ENCODE results near the gene SLC25A10.

The SLC25A10 gene

GRCh38 chr17:81706232-81706611 lies 5.9 kb upstream of the SLC25A10 start:
- DNase-seq (ENCODE audit: low read depth in 2 of 2): no peak

GRCh38 chr17:81706757-81707624 lies 5.1 kb upstream of the SLC25A10 start:
- no peak for DNase-seq (ENCODE audit: low read depth in 2 of 2)

DNA sequence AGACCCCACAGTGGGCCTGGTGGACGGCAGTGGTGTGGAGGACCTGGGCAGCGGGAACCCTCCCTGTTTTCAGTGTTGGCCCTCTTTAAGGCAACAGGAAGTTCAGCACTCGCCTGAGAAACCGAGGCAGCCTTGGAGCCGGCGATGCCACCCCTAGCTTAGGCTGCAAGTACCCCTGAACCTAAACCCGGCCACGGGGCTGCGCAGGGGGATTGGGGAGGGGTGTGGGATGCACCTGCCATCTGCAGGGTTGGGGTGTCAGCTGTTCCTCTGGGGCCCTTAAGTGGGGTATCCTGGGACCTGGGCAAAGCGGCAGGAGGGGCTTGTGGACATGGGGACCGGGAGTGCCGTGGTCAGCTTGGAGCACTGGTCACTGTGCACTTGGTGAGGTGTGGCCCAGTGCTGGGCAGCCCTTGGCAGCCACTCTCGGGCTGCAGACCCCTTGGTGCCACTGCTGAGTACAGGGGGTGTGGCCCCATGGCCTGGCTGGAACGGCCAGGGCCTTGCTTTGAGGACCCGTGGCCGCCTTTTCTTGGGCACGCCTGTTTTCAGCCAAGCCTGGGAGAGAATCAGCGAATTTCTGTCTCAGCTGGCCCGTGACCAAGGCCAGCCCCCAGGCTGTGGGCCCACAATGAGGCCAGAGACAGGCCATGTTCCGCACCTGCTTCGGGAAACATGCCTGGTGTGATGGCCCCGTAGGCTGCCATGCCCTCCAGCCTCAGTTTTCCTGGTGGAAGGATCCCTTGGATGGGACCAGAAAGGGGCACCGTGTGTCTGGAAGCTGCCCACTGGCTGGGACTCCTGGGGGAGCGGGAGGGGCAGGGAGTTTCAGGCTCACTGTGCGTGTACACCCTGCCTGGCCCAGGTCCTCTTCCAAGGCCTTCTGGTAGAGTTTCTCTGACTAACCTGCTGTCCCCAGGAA lies 4.1 kb upstream of the SLC25A10 start:
- DNase-seq (ENCODE audit: low read depth in 2 of 2): no peak

GRCh38 chr17:81708739-81709185 lies 3.3 kb upstream of the SLC25A10 start:
- DNase-seq (ENCODE audit: low read depth in 2 of 2): no peak

DNA sequence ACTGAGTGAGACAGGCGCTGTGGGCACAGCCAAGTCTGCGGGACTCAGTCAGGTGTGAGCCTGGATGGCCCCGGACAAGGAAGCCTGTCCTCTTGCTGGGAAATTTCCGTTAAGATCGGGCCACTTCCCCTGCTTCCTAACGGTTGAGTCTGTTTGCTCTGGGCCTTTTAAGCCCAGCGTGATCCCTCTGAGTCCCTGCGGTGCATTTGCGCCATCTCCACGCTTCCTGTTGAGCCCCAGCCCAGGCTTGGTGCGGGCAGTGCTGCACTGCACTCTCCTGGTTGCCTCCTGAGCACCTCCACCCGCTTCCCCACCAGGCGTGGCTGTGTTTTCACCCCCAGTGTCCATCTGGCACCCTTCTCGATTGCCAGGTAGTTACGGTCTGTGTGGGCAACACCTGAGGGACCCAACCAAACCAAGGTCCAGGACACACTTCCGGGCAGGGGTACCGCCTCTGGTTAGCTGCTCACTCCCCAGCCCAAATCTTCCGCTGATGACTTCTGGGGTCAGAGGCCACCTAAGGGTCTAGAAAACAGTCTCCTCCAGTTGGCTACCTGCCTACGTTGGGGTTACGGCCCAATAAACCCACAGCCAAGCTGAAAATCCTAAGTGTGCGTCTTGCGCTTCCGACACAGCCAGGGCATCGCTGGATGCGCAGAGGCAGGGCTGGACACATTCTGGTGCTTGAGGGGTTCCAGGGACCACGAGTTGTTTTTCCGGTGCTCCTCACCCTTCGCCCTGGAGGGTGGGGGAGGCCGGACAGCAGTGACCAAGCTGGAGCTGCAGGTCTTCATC lies 1.4 kb upstream of the SLC25A10 start:
- DNase-seq (ENCODE audit: low read depth in 2 of 2): no peak

- DNase-seq (ENCODE audit: low read depth in 2 of 2): no peak
Observed at GRCh38 chr17:81712468-81713003, 452 bp downstream of the SLC25A10 start.

DNA sequence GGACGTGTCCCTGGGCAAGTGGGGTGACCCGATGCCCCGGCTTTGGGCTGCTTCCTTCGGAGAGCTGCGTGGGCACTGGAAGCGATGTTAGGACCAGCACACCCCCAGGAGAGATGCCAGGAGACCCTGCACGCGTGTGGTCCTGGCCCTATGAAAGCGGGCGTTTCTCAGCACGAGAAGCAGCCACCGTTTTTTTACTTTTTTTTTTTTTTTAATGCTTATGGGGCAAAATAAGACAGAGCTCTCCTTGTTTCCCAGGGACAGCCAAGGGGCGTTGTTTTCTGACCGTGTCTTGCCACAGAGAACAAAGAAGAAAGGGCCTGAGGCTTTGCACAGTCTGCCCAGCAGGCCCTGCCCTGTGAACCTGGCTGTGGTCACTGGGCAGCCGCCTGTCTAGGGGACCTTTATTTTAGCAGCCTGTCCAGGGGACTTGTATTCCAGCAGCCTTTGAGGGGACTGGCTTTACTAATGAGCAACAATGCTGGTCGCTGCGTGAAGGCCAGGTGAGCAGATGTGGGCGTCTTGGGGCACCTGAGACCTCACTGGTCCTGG lies 996 bp downstream of the SLC25A10 start:
- no peak for DNase-seq (ENCODE audit: low read depth in 2 of 2)

- no peak for DNase-seq (ENCODE audit: low read depth in 2 of 2)
Observed at GRCh38 chr17:81713556-81714411, 1.7 kb downstream of the SLC25A10 start.

DNA sequence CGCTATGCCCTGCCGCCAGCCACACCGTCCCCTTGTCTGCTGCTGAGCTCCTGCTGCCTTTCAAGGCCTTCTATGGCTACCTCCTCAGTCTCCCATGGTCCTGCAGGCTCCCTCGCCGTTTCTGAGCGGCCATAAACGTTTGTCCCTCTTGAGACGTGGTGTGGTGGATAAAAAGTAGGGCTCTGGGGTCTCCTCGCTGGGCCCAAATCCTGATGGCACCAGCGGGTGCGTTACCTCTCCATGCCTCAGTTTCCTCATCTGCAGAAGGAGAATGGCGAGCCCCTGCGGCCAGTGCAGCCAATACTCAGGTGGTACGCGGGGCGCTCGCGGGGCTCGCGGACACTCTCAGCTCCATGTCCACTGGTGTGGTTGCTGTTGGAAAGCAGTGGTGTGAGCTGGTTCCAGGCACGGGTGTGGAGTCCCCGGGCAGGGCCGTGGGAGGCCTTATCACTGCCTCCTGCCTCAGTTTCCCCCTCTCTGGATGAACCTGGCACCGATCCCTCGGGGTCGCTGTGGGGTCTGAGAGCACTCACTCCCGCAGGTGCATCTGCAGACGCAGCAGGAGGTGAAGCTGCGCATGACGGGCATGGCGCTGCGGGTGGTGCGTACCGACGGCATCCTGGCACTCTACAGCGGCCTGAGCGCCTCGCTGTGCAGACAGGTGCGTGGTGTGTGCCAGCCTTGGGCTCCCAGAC lies 2.5 kb downstream of the SLC25A10 start:
- no peak for DNase-seq (ENCODE audit: low read depth in 2 of 2)

DNA sequence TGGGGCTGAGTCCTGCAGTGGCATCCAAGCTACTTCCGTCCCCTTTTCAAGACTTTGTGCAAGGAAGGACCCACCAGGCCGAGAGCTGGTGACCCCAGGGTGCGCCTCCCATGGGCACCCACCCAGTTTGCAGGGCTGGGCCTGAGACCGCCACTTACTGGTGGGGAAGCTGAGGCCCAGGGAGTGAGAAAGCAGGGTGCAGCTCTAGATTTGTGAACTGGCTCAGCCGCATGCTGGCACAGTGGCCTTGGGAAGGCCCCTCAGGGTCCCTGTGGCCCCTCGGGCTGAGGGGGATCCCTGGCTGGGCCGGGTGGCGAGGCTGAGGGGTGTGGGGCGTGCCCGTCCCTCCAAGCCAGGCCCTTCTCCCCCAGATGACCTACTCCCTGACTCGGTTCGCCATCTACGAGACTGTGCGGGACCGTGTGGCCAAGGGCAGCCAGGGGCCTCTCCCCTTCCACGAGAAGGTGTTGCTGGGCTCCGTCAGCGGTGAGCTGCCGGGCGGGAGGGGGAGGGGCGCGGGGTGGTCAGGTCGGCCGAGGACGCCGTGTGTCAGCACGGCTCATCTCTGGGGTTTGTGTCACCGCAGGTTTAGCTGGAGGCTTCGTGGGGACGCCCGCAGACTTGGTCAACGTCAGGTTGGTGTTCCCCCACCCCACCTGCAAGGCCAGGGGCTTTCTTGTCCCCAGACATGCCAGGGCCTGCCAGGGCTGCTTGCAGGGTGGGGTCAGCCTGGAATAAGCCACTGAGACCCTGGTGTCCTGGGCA lies 3.2 kb downstream of the SLC25A10 start:
- DNase-seq (ENCODE audit: low read depth in 2 of 2): no peak

- no peak for DNase-seq (ENCODE audit: low read depth in 2 of 2)
Observed at GRCh38 chr17:81715872-81716673, 4.0 kb downstream of the SLC25A10 start.

- DNase-seq (ENCODE audit: low read depth in 2 of 2): no peak
Observed at GRCh38 chr17:81716674-81716996, 4.6 kb downstream of the SLC25A10 start.

DNA sequence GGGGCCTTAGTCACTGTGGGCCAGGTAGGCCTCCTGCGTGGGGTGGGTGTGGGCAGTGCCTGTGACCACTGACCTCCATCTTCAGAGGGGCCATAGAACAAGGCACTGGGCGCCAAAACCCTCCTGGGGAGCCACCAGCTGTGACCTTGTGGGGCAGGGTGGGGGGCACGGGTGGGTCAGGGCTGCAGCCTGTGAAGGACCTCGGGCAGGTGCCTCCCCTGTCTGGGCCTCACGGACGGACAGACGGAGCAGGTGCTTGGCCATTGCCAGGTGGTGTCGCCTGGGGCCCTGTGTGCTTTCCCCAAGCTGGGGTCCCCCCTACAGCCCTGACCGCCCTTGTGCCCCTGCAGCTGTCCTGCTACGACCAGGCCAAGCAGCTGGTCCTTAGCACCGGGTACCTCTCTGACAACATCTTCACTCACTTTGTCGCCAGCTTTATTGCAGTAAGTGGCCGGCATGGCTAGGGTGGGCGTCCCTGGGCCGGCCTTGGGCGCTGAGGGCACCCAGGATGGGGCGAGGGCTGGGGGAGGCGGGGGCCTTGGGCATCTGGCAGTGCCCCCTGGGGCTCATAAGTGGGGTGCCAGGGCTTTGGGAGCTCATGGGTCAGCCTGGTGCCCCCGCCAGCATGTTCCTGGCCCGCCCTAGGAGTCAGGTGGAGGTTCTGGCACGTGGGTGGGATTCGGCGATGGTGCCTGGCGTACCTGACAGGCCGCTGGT lies 5.1 kb downstream of the SLC25A10 start:
- DNase-seq (ENCODE audit: low read depth in 2 of 2): no peak

DNA sequence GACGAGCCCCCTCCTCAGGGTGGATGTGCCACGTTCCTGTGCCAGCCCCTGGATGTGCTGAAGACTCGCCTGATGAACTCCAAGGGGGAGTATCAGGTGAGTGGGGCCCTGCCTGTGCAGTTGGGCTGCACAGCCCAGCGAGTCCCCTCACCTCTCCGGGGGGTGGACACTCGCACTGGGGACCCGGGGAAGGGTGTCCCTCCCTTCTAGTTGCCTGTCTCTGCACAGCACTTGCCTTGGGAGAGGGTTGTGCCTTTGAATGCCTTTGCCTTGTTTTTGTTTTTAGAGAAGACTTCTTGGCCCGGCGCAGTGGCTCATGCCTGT lies 5.6 kb downstream of the SLC25A10 start:
- no peak for DNase-seq (ENCODE audit: low read depth in 2 of 2)

DNA sequence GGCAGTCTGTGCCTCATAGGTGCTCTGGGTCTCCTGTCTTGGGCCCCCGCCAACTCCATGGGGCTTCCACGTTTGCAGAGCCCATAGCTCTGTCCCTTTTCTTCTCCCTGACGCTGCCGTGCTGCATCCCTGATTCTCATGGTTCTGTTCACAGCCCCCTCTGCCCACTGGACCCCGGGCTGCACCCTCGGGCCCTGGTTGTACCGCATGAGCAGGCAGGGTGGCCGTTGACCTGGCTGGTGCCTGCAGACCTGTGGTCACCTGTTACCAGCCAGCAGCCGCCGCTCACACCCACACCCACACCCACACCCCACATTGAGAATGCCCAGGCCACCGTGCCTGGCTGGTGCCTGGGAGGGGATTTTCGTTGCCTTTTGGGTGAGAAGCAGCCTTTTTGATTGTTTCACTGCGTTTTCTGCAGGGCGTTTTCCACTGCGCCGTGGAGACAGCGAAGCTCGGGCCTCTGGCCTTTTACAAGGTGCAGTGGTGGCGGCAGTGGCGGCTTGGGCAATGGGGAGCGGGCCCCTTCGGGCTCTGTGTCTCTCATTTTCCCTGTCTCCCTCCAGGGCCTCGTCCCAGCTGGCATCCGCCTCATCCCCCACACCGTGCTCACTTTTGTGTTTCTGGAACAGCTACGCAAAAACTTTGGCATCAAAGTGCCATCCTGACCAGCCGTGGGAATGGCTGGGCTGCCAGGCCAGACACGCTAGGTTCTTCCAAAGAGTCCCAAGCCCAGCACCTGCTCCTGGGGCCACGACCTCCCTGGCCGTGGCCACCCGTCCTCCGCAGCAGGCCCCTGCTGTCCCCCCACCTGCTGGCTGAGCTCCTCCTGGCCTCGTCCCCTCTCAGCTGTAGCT lies 7.6 kb downstream of the SLC25A10 start:
- DNase-seq (ENCODE audit: low read depth in 2 of 2): no peak

- no peak for DNase-seq (ENCODE audit: low read depth in 2 of 2)
Observed at GRCh38 chr17:81720267-81721071, 8.4 kb downstream of the SLC25A10 start.

All from stimulated activated CD4-positive, alpha-beta T cell treated with anti-CD3 and anti-CD28 coated beads, Interleukin-12 subunit alpha, Interleukin-12 subunit beta, amount 100 ng/mL, for 24 hours (primary cell).